Measurements from ENCODE around the gene INVS.

GRCh38 chr9:100105861-100106260 is 6.8 kb downstream of the INVS start:
- TF ChIP-seq, protein P1, sequence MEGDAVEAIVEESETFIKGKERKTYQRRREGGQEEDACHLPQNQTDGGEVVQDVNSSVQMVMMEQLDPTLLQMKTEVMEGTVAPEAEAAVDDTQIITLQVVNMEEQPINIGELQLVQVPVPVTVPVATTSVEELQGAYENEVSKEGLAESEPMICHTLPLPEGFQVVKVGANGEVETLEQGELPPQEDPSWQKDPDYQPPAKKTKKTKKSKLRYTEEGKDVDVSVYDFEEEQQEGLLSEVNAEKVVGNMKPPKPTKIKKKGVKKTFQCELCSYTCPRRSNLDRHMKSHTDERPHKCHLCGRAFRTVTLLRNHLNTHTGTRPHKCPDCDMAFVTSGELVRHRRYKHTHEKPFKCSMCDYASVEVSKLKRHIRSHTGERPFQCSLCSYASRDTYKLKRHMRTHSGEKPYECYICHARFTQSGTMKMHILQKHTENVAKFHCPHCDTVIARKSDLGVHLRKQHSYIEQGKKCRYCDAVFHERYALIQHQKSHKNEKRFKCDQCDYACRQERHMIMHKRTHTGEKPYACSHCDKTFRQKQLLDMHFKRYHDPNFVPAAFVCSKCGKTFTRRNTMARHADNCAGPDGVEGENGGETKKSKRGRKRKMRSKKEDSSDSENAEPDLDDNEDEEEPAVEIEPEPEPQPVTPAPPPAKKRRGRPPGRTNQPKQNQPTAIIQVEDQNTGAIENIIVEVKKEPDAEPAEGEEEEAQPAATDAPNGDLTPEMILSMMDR (conservative IDR thresholded peaks at IDR 0.05; ENCODE audit: low read length): no peak
- TF ChIP-seq EZH2phosphoT487 (IDR thresholded peaks at IDR 0.05; ENCODE audit: borderline replicate concordance, low read depth, low read length): no peak

Data from OCI-LY7 (cell line).